Measurements from ENCODE around the gene VPS41. TPM values are rescaled to one million over a fixed set of nuclear protein-coding genes. Genes with fewer than 3 reads are reported as not detected.

VPS41 gene
- total RNA-seq, 1 experiment from 2014 or later = 31.4 TPM

DNA sequence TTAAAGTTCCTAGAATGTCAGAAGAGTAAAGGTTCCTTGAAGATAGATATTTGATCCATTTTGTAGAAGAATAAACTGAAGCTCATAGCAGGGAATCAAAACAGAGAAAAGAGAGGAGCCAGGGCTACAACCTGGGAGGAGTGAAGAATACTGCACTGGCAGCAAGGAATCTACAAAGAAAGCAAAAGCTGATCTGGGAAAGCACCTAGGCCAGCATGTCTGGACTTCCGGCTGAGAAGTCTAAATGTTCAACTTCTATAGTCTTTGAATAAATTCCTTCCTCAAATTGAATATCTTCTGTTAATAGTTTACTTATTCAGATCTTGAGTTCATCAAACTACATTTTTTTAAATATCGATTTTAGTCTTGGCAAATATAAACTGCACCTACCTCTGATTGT is 78.2 kb downstream of the VPS41 start:
- no peak for DNase-seq (ENCODE audit: unreplicated experiment)
- ChIA-PET POLR2A (no interaction called here), CTCF (interaction anchor here (0.6 kb wide), 1 partner anchor 28 kb away, joined by 3 read pairs; no protein-coding TSS in a partner anchor)
- TF ChIP-seq CTCF (IDR thresholded peaks at IDR 0.05; ENCODE audit: unreplicated experiment) = no peak
- Mint-ChIP-seq H3K27ac (ENCODE audit: low read depth, unreplicated experiment) (no peak overlapping the region), H3K4me1 (ENCODE audit: insufficient read depth, unreplicated experiment) (peaks cover 5% of the 10 kb centered on the region), H3K4me3 (ENCODE audit: unreplicated experiment) (no peak overlapping the region), H3K27me3 (ENCODE audit: insufficient read depth, unreplicated experiment) (no peaks in the 10 kb centered on the region), H3K9me3 (ENCODE audit: unreplicated experiment) (no peaks in the 10 kb centered on the region), H3K36me3 (ENCODE audit: insufficient read depth, unreplicated experiment) (no peaks in the 10 kb centered on the region)
- intact Hi-C loops (cut with micrococcal nuclease) = no loop called here
- no TSS peak for BruUV-seq (replicated peaks)

DNA sequence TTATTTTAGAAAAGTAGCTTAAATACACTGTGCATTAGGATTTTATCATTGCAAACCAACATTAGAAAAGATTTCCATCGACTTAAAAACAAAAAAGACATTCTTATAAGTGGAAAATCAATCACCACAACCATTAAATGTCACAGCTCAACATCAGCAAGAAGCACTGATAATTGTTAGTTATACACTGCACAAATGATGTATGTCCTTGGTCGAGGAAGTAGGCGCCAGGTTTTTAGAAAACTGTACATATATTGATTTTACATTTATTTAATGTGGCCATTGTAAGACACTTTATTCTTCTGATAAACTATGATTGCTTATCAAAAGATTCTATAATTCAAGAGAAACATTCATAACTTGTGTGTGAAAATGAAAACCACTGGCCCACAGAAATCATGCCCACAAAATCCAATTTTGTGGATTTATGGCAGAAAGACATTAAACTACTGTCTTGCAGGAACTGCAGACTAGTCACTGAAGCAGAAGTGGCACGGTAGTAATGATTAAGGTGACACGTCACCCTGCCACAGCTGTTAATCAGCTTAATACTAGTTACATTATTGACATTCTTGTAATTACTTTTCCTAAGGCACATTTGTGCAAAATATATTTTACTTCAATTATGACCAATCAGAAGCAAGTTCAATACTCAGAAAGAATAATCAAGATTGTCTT is 79.4 kb downstream of the VPS41 start:
- DNase-seq (ENCODE audit: unreplicated experiment) = no peak
- no TSS peak for BruUV-seq (replicated peaks)
- TF ChIP-seq CTCF (IDR thresholded peaks at IDR 0.05; ENCODE audit: unreplicated experiment) = no peak
- ChIA-PET CTCF (interaction anchor here (0.6 to 0.9 kb wide), 3 partner anchors 45 to 634 kb away, joined by 3 read pairs; no protein-coding TSS in a partner anchor), POLR2A (no interaction called here)
- H3K27me3 Mint-ChIP-seq (ENCODE audit: insufficient read depth, unreplicated experiment) = no peaks in the 10 kb centered on the region
- no peak overlapping the region for H3K4me3 Mint-ChIP-seq (ENCODE audit: unreplicated experiment)
- peaks cover 5% of the 10 kb centered on the region for H3K4me1 Mint-ChIP-seq (ENCODE audit: insufficient read depth, unreplicated experiment)
- no peaks in the 10 kb centered on the region for H3K9me3 Mint-ChIP-seq (ENCODE audit: unreplicated experiment)
- intact Hi-C loops (cut with micrococcal nuclease) = loop anchor here (10.0 kb wide), 1 partner anchor 75 kb away; the partner anchor contains the start of gene VPS41
- H3K36me3 Mint-ChIP-seq (ENCODE audit: insufficient read depth, unreplicated experiment) = no peaks in the 10 kb centered on the region
- H3K27ac Mint-ChIP-seq (ENCODE audit: low read depth, unreplicated experiment) = no peak overlapping the region

GRCh38 chr7:38828026-38828425 is 81.0 kb downstream of the VPS41 start:
- peaks cover 5% of the 10 kb centered on the region for H3K4me1 Mint-ChIP-seq (ENCODE audit: insufficient read depth, unreplicated experiment)
- intact Hi-C loops (cut with micrococcal nuclease) = loop anchor here (10.0 kb wide), 1 partner anchor 77 kb away; the partner anchor contains the start of gene VPS41
- TF ChIP-seq CTCF (IDR thresholded peaks at IDR 0.05; ENCODE audit: unreplicated experiment) = no peak
- H3K9me3 Mint-ChIP-seq (ENCODE audit: unreplicated experiment) = no peaks in the 10 kb centered on the region
- no peak for DNase-seq (ENCODE audit: unreplicated experiment)
- H3K27ac Mint-ChIP-seq (ENCODE audit: low read depth, unreplicated experiment) = no peak overlapping the region
- CTCF ChIA-PET = interaction anchor here (0.7 kb wide), 1 partner anchor 1838 kb away, joined by 3 read pairs; no protein-coding TSS in a partner anchor
- POLR2A ChIA-PET = no interaction called here
- no TSS peak for BruUV-seq (replicated peaks)
- H3K36me3 Mint-ChIP-seq (ENCODE audit: insufficient read depth, unreplicated experiment) = no peaks in the 10 kb centered on the region
- H3K4me3 Mint-ChIP-seq (ENCODE audit: unreplicated experiment) = no peak overlapping the region
- no peaks in the 10 kb centered on the region for H3K27me3 Mint-ChIP-seq (ENCODE audit: insufficient read depth, unreplicated experiment)

GRCh38 chr7:38825721-38826440 is 83.1 kb downstream of the VPS41 start:
- H3K27ac Mint-ChIP-seq (ENCODE audit: low read depth, unreplicated experiment) = no peak overlapping the region
- ChIA-PET POLR2A (interaction anchor here (1.2 kb wide), 1 partner anchor 22 kb away, joined by 3 read pairs; no protein-coding TSS in a partner anchor), CTCF (interaction anchor here (0.7 kb wide), 1 partner anchor 693 kb away, joined by 3 read pairs; no protein-coding TSS in a partner anchor)
- no peak for TF ChIP-seq CTCF (IDR thresholded peaks at IDR 0.05; ENCODE audit: unreplicated experiment)
- H3K9me3 Mint-ChIP-seq (ENCODE audit: unreplicated experiment) = no peaks in the 10 kb centered on the region
- no peak overlapping the region for H3K4me3 Mint-ChIP-seq (ENCODE audit: unreplicated experiment)
- DNase-seq (ENCODE audit: unreplicated experiment) = no peak
- no peaks in the 10 kb centered on the region for H3K27me3 Mint-ChIP-seq (ENCODE audit: insufficient read depth, unreplicated experiment)
- peaks cover 4% of the 10 kb centered on the region for H3K4me1 Mint-ChIP-seq (ENCODE audit: insufficient read depth, unreplicated experiment)
- BruUV-seq (replicated peaks) = no TSS peak
- intact Hi-C loops (cut with micrococcal nuclease) = loop anchor here (10.0 kb wide), 1 partner anchor 79 kb away; the partner anchor contains the start of gene VPS41
- H3K36me3 Mint-ChIP-seq (ENCODE audit: insufficient read depth, unreplicated experiment) = no peaks in the 10 kb centered on the region
